GM12878 (cell line): ENCODE measurements around the gene SFXN1. TPM values are rescaled to one million over a fixed set of nuclear protein-coding genes. Genes with fewer than 3 reads are reported as not detected.

Experiments used
- ATAC-seq: fragments of 200-7000 bp; cut with Tn5 transposase; 3 replicates; pipeline ENCODE4 v1.9.1; 2020; ENCODE audit warnings: mild to moderate bottlenecking, moderate library complexity
- BruUV-seq: library from RNA; stranded (reverse); fragments of 400-500 nt; replicated peaks from 2 replicates; lab custom pipeline; 2021; lab: Mats Ljungman, UMichigan
- CTCF ChIA-PET: fragments of 300-600 bp; sonication (Branson Sonifier 250); formaldehyde crosslinking; extraction: SDS; loops from one replicate; lab custom pipeline; 2021; ENCODE audit warnings: inconsistent platforms; lab: Yijun Ruan, JAX
- POLR2A ChIA-PET: fragments of 350-600 bp; formaldehyde crosslinking; extraction: SDS; loops from one replicate; lab custom pipeline; 2021; ENCODE audit warnings: inconsistent platforms; lab: Charles Lee
- RAD21 ChIA-PET: fragments of 300-600 bp; sonication (Branson Sonifier 250); formaldehyde crosslinking; loops from one replicate; lab custom pipeline; 2023; ENCODE audit warnings: antibody characterized with exemption; ENCODE audit not compliant: unreplicated experiment; lab: Charles Lee
- SMC1A ChIA-PET: fragments of 300-600 bp; sonication (Branson Sonifier 250); formaldehyde crosslinking; loops from one replicate; lab custom pipeline; 2023; ENCODE audit not compliant: unreplicated experiment, uncharacterized antibody; lab: Charles Lee
- DNase-seq: peaks from one replicate; pipeline ENCODE4 v3.0.0-alpha.2; 2011; ENCODE audit warnings: low read depth, low spot score
- FAIRE-seq: peaks from 3 replicates; lab custom pipeline; 2011; peaks lifted over from hg19 to GRCh38; lab: Jason Lieb, UNC
- H2AFZ ChIP-seq: 2 replicates; pipeline ENCODE4 v1.6.0; 2011; ENCODE audit warnings: low read depth, low read length, control low read depth; ENCODE audit not compliant: control insufficient read depth
- H3K27ac ChIP-seq: 2 replicates; pipeline ENCODE4 v1.5.1; 2011; ENCODE audit warnings: control low read depth; ENCODE audit not compliant: control insufficient read depth, insufficient read depth
- H3K27me3 ChIP-seq, 2 experiments: replicated peaks in 1 of 2; 2 replicates each; pipeline versions ENCODE4 v1.6.0 to v1.6.1; 2011; ENCODE audit warnings: low read length in 1 of 2; ENCODE audit not compliant: control insufficient read depth in 2 of 2, insufficient read depth in 2 of 2
- H3K36me3 ChIP-seq, 2 experiments: 2 replicates each; pipeline ENCODE4 v1.5.1; 2011; ENCODE audit warnings: low read length in 1 of 2; ENCODE audit not compliant: control insufficient read depth in 2 of 2, insufficient read depth in 2 of 2
- H3K4me1 ChIP-seq: 2 replicates; pipeline ENCODE4 v1.6.1; 2011; ENCODE audit warnings: mild to moderate bottlenecking, low read length, moderate library complexity, mixed read lengths; ENCODE audit not compliant: control insufficient read depth, insufficient read depth
- H3K4me2 ChIP-seq: 2 replicates; pipeline ENCODE4 v1.6.0; 2011; ENCODE audit warnings: control low read depth; ENCODE audit not compliant: control insufficient read depth, insufficient read depth
- H3K4me3 ChIP-seq: fragments of 200-600 bp; sonication (generic); 2 replicates; pipeline ENCODE4 v1.5.1; 2016
- H3K79me2 ChIP-seq: 2 replicates; pipeline ENCODE4 v1.6.0; 2011; ENCODE audit warnings: low read length; ENCODE audit not compliant: control insufficient read depth, insufficient read depth
- H3K9ac ChIP-seq: 2 replicates; pipeline ENCODE4 v1.8.0; 2011; ENCODE audit warnings: low read length, control low read depth, mixed read lengths; ENCODE audit not compliant: control insufficient read depth, insufficient read depth
- H3K9me3 ChIP-seq: replicated peaks from 3 replicates; pipeline ENCODE4 v1.5.1; 2011; ENCODE audit warnings: mild to moderate bottlenecking, low read length; ENCODE audit not compliant: control insufficient read depth, insufficient read depth
- H4K20me1 ChIP-seq: 2 replicates; pipeline ENCODE4 v1.6.0; 2011; ENCODE audit not compliant: control insufficient read depth, insufficient read depth
- ESRRA ChIP-seq: IDR thresholded peaks from 2 replicates; pipeline ENCODE4 v1.6.1; 2012; ENCODE audit warnings: mild to moderate bottlenecking, low read length, improper control_type of control experiment
- NR2F1 ChIP-seq: fragments of 450-650 bp; conservative IDR thresholded peaks from 2 replicates; pipeline ENCODE4 v1.6.1; 2017; ENCODE audit warnings: mild to moderate bottlenecking
- RELB ChIP-seq: fragments of 450-650 bp; IDR thresholded peaks from 2 replicates; pipeline ENCODE4 v1.6.1; 2017; ENCODE audit warnings: low read depth, mild to moderate bottlenecking, moderate library complexity
- SRF ChIP-seq, 2 experiments: IDR thresholded peaks; 2 replicates each; pipeline ENCODE4 v1.6.1; 2011; ENCODE audit warnings: low read depth in 2 of 2, low read length in 2 of 2, mild to moderate bottlenecking in 1 of 2, moderate library complexity in 1 of 2
- ZBTB33 ChIP-seq: fragments of 450-650 bp; IDR thresholded peaks from 2 replicates; pipeline ENCODE4 v1.6.1; 2017; ENCODE audit warnings: mild to moderate bottlenecking
- ZBTB40 ChIP-seq: fragments of 450-650 bp; IDR thresholded peaks from 2 replicates; pipeline ENCODE4 v1.6.1; 2016; ENCODE audit warnings: mild to moderate bottlenecking, moderate library complexity, borderline replicate concordance
- ZNF274 ChIP-seq: IDR thresholded peaks from one replicate; pipeline ENCODE4 v1.8.0; 2011; ENCODE audit not compliant: insufficient read length, insufficient read depth
- WGBS: methylation state at CpG from one replicate; pipeline ENCODE4 v1.1.6; 2016; ENCODE audit warnings: low lambda C conversion rate; ENCODE audit not compliant: insufficient replicate concordance, insufficient coverage; ENCODE audit errors: missing lambda C conversion rate; 5-methylcytosine and 5-hydroxymethylcytosine counted together
- in situ Hi-C: fragments of 300-500 bp; cut with MboI; formaldehyde crosslinking; loops from 9 replicates; pipeline ENCODE4 v1.14.3; 2018; ENCODE audit warnings: mixed read lengths
- intact Hi-C: fragments of 100-400 bp; cut with micrococcal nuclease; formaldehyde crosslinking; loops from one replicate; pipeline ENCODE4 v1.14.2; 2022; ENCODE audit not compliant: unreplicated experiment
- polyA plus RNA-seq, 11 experiments: library from polyadenylated mRNA; depleted of rRNA in 4 of 11; unstranded in 6 of 11; stranded (reverse) in 5 of 11; fragments of >200 nt; fragmentation: Nextera tagmentation in 4 of 11; fragmentation: Illumina TruSeq in 1 of 11; extraction: Ambion mirVana in 4 of 11; extraction: Trizol in 1 of 11; gene quantifications; 1 replicate in 1 of 11; 2 replicates in 10 of 11; pipeline versions ENCODE4 v1.2.1 to v1.2.3, GENCODE V29; 2011 to 2016; ENCODE audit warnings: inconsistent platforms in 2 of 11, missing spikeins in 2 of 11, low read depth in 1 of 11
- total RNA-seq, 4 experiments: library from RNA; depleted of rRNA in 3 of 4; stranded (reverse); fragments of >200 nt in 3 of 4; fragmentation: Illumina TruSeq in 1 of 4; extraction: Trizol in 1 of 4; gene quantifications; 2 replicates each; pipeline versions ENCODE4 v1.2.1 to v1.2.3, GENCODE V29; 2013 to 2021
- TF ChIP-seq, protein P1 (sequence below): IDR thresholded peaks from 2 replicates; pipeline ENCODE4 v1.6.1; 2011; ENCODE audit warnings: low read depth, mild to moderate bottlenecking, low read length, moderate library complexity, borderline replicate concordance; ENCODE audit errors: extremely low read depth
- TF ChIP-seq, protein P2 (sequence below): IDR thresholded peaks from 2 replicates; pipeline ENCODE4 v1.6.1; 2012; ENCODE audit warnings: low read length, inconsistent platforms

The SFXN1 gene
- total and polyA plus RNA-seq, 10 of the 15 experiments (the other 5 are each of a cell fraction or from before 2014, with no cell fraction given) = 18.0 to 248 (median 103) TPM

- TF ChIP-seq, protein P1, sequence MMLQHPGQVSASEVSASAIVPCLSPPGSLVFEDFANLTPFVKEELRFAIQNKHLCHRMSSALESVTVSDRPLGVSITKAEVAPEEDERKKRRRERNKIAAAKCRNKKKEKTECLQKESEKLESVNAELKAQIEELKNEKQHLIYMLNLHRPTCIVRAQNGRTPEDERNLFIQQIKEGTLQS = no peak
- TF ChIP-seq NR2F1 (no peak), ZBTB33 (no peak), SRF (IDR thresholded peaks at IDR 0.05; ENCODE audit: low read depth in 2 of 2, low read length in 2 of 2) (no peak), ESRRA (no peak)
Observed at GRCh38 chr5:175478008-175478383, 364 bp upstream of the SFXN1 start (continued).

- Histone ChIP-seq H3K27ac (peak overlapping the region; percentile 66), H3K9ac (peak overlapping the region; percentile 76)
- in situ Hi-C loops = no loop called here
- TF ChIP-seq, protein P2, sequence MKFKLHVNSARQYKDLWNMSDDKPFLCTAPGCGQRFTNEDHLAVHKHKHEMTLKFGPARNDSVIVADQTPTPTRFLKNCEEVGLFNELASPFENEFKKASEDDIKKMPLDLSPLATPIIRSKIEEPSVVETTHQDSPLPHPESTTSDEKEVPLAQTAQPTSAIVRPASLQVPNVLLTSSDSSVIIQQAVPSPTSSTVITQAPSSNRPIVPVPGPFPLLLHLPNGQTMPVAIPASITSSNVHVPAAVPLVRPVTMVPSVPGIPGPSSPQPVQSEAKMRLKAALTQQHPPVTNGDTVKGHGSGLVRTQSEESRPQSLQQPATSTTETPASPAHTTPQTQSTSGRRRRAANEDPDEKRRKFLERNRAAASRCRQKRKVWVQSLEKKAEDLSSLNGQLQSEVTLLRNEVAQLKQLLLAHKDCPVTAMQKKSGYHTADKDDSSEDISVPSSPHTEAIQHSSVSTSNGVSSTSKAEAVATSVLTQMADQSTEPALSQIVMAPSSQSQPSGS = no peak
- TF ChIP-seq SRF (IDR thresholded peaks at IDR 0.05; ENCODE audit: low read depth in 2 of 2, low read length in 2 of 2) = no peak
- TF ChIP-seq ZNF274 = no peak
- TF ChIP-seq ZBTB40 = peak; percentile 28; the same call in 1 of the 2 replicates
- TF ChIP-seq RELB = 0 out of 2 replicates have a peak, but pooled peaks have one; percentile 27
- TF ChIP-seq, all 136 proteins: peak for 2
- no peaks in the 10 kb centered on the region for H3K9me3 ChIP-seq
- H4K20me1 ChIP-seq = peaks cover 4% of the 10 kb centered on the region
- peak overlapping the region; percentile 75 for H3K4me2 ChIP-seq
- POLR2A ChIA-PET = interaction anchor here (0.9 kb wide), 1 partner anchor 16 kb away, joined by 3 read pairs; no protein-coding TSS in a partner anchor
- CTCF ChIA-PET = interaction anchor here (2.0 to 4.6 kb wide), 2 partner anchors 11 to 15 kb away, joined by 11 to 24 read pairs; no protein-coding TSS in a partner anchor
- SMC1A ChIA-PET = interaction anchor here (1.3 kb wide), 1 partner anchor 11 kb away, joined by 4 read pairs; no protein-coding TSS in a partner anchor
- intact Hi-C loops = no loop called here
- H3K79me2 ChIP-seq = peaks cover 55% of the 10 kb centered on the region
- H3K4me1 ChIP-seq = no peaks in the 10 kb centered on the region
- FAIRE-seq = no peak
- 0 out of 4 replicates have a peak, but pooled peaks cover 0 to 2% of the 10 kb centered on the region in 2 experiments for H3K27me3 ChIP-seq
- 21% methylated on average over 13 of the region's 13 CpGs for WGBS
- peaks cover 0 to 8% of the 10 kb centered on the region in 2 experiments; a peak in 3 of 4 replicates for H3K36me3 ChIP-seq
- RAD21 ChIA-PET = no interaction called here
- no peak for DNase-seq
- peak overlapping the region; percentile 57 for H2AFZ ChIP-seq
- BruUV-seq = TSS peak; percentile 59
- H3K4me3 ChIP-seq = peak overlapping the region; percentile 75
- peak; percentile 32 for ATAC-seq
Observed at GRCh38 chr5:175479125-175479881, 943 bp downstream of the SFXN1 start.
